WTC11 (cell line): ENCODE results near the gene GRM4.

Experiments
- AR ChIP-seq: fragments of 250-450 bp; sonication (Bioruptor Pico); IDR thresholded peaks from 2 replicates; pipeline ENCODE4 v1.9.0; 2021; ENCODE audit warnings: mild to moderate bottlenecking
- CTCF ChIP-seq: fragments of 200-600 bp; IDR thresholded peaks from 2 replicates; pipeline ENCODE4 v1.8.0; 2022; ENCODE audit warnings: antibody characterized with exemption
- E2F1 ChIP-seq: sonication (generic); formaldehyde crosslinking; IDR thresholded peaks from 2 replicates; pipeline ENCODE4 v1.8.0; 2022; ENCODE audit warnings: mild to moderate bottlenecking, missing genetic modification reagents
- IRF1 ChIP-seq: sonication (generic); formaldehyde crosslinking; IDR thresholded peaks from 2 replicates; pipeline ENCODE4 v1.8.0; 2023; ENCODE audit warnings: missing genetic modification reagents
- JUN ChIP-seq: sonication (generic); formaldehyde crosslinking; IDR thresholded peaks from 2 replicates; pipeline ENCODE4 v1.8.0; 2023; ENCODE audit warnings: mild to moderate bottlenecking, missing genetic modification reagents
- MYBL2 ChIP-seq: sonication (generic); formaldehyde crosslinking; IDR thresholded peaks from 2 replicates; pipeline ENCODE4 v1.8.1; 2023; ENCODE audit warnings: mild to moderate bottlenecking, moderate library complexity, missing genetic modification reagents
- PRDM15 ChIP-seq: sonication (generic); formaldehyde crosslinking; IDR thresholded peaks from 2 replicates; pipeline ENCODE4 v1.8.0; 2022; ENCODE audit warnings: missing genetic modification reagents
- SP1 ChIP-seq: sonication (generic); formaldehyde crosslinking; conservative IDR thresholded peaks from 2 replicates; pipeline ENCODE4 v1.8.1; 2022; ENCODE audit warnings: missing genetic modification reagents
- USF1 ChIP-seq: sonication (generic); formaldehyde crosslinking; IDR thresholded peaks from 2 replicates; pipeline ENCODE4 v1.8.0; 2022; ENCODE audit warnings: mild to moderate bottlenecking, missing genetic modification reagents
- USF2 ChIP-seq: sonication (generic); formaldehyde crosslinking; IDR thresholded peaks from 2 replicates; pipeline ENCODE4 v1.8.1; 2023; ENCODE audit warnings: mild to moderate bottlenecking, missing genetic modification reagents, moderate library complexity
- ZNF263 ChIP-seq: sonication (generic); formaldehyde crosslinking; IDR thresholded peaks from 2 replicates; pipeline ENCODE4 v1.8.1; 2022; ENCODE audit warnings: low read depth, mild to moderate bottlenecking, moderate library complexity, missing genetic modification reagents

- TF ChIP-seq CTCF, result no peak
- no peak for TF ChIP-seq SP1 (CRISPR knock-in tag)
- no peak for TF ChIP-seq USF1
- no peak for TF ChIP-seq E2F1 (CRISPR knock-in tag)
- no peak for TF ChIP-seq AR
- TF ChIP-seq PRDM15 (CRISPR knock-in tag), result no peak
- TF ChIP-seq IRF1 (CRISPR knock-in tag), result no peak
- no peak for TF ChIP-seq USF2 (CRISPR knock-in tag)
- no peak for TF ChIP-seq ZNF263
- no peak for TF ChIP-seq JUN (CRISPR knock-in tag)
- no peak for TF ChIP-seq MYBL2 (CRISPR knock-in tag)
Measured at GRCh38 chr6:34147906-34148630, 2.2 kb upstream of the GRM4 start.
